HCT116 (cell line): ENCODE measurements around the gene FLCN. TPM values are rescaled to one million over a fixed set of nuclear protein-coding genes. Genes with fewer than 3 reads are reported as not detected.
"Not testable (repeated sequence)": the region's sequence is repeated elsewhere in the genome, so short reads cannot be mapped to it uniquely, and the experiment has no call there.

Experiments used
- ATAC-seq: fragments of 200-7000 bp; cut with Tn5 transposase; 2 replicates; pipeline ENCODE4 v1.9.1; 2020; ENCODE audit warnings: mild to moderate bottlenecking, moderate library complexity
- BruUV-seq: library from RNA; stranded (reverse); fragments of 400-500 nt; replicated peaks from 2 replicates; lab custom pipeline; 2021; lab: Mats Ljungman, UMichigan
- CTCF ChIA-PET: fragments of 300-600 bp; sonication (Branson Sonifier 250); formaldehyde crosslinking; loops from one replicate; lab custom pipeline; 2021; ENCODE audit warnings: antibody characterized with exemption; lab: Charles Lee
- POLR2A ChIA-PET: fragments of 300-600, 350-600 bp; sonication (Branson Sonifier 250); formaldehyde crosslinking; loops from one replicate; lab custom pipeline; 2021; ENCODE audit warnings: antibody characterized with exemption; lab: Charles Lee
- RAD21 ChIA-PET, 2 experiments: fragments of 300-600 bp; sonication (Branson Sonifier 250); formaldehyde crosslinking; loops; one replicate each; lab custom pipeline; 2023; ENCODE audit warnings: low total read pairs in 2 of 2; ENCODE audit not compliant: uncharacterized antibody in 2 of 2, unreplicated experiment in 2 of 2, low non-redundant PET in 1 of 2; lab: Charles Lee
- DNase-seq: peaks from one replicate; pipeline ENCODE4 v3.0.0-alpha.2; 2010; ENCODE audit warnings: low read depth, low spot score
- H2AFZ ChIP-seq: fragments of 200-600 bp; shearing (Covaris generic), sonication (generic); 2 replicates; pipeline ENCODE4 v1.6.1; 2017; ENCODE audit warnings: low read depth, mixed run types, mixed read lengths, antibody characterized with exemption, low read length; ENCODE audit not compliant: poor library complexity, severe bottlenecking
- H3K27ac ChIP-seq: 2 replicates; pipeline ENCODE4 v1.5.1; 2012; ENCODE audit warnings: low read depth, low read length
- H3K27me3 ChIP-seq: fragments of 200-600 bp; sonication (generic); 2 replicates; pipeline ENCODE4 v1.6.1; 2016; ENCODE audit warnings: mixed run types, low read length, mixed read lengths; ENCODE audit not compliant: insufficient read depth
- H3K36me3 ChIP-seq, 2 experiments: fragments of 200-500 bp in 1 of 2; fragments of 200-600 bp in 1 of 2; sonication (Bioruptor generic) in 1 of 2; sonication (generic) in 1 of 2; 2 replicates each; pipeline versions ENCODE4 v1.5.1 to v1.6.1; 2014 to 2016; ENCODE audit warnings: low read length in 2 of 2, inconsistent platforms in 1 of 2, mixed read lengths in 1 of 2, mixed run types in 1 of 2; ENCODE audit not compliant: insufficient read depth in 2 of 2, control insufficient read depth in 1 of 2
- H3K4me1 ChIP-seq, 2 experiments: fragments of 200-600 bp in 1 of 2; sonication (generic) in 1 of 2; 2 replicates each; pipeline versions ENCODE4 v1.5.1 to v1.6.1; 2012 to 2017; ENCODE audit warnings: low read length in 2 of 2, inconsistent platforms in 1 of 2, mild to moderate bottlenecking in 1 of 2, mixed read lengths in 1 of 2, mixed run types in 1 of 2, moderate library complexity in 1 of 2; ENCODE audit not compliant: insufficient read depth in 2 of 2, control insufficient read depth in 1 of 2
- H3K4me2 ChIP-seq: fragments of 200-600 bp; sonication (generic); 2 replicates; pipeline ENCODE4 v1.6.1; 2017; ENCODE audit warnings: mixed run types, low read length, mixed read lengths
- H3K4me3 ChIP-seq, 2 experiments: fragments of 200-600 bp in 1 of 2; sonication (generic) in 1 of 2; replicated peaks in 1 of 2; 2 replicates each; pipeline ENCODE4 v1.5.1; 2011 to 2016; ENCODE audit warnings: low read length in 2 of 2, control low read depth in 1 of 2, low read depth in 1 of 2, mild to moderate bottlenecking in 1 of 2, mixed read lengths in 1 of 2, mixed run types in 1 of 2
- H3K79me2 ChIP-seq: fragments of 200-600 bp; sonication (generic); 2 replicates; pipeline ENCODE4 v1.6.1; 2017; ENCODE audit warnings: mild to moderate bottlenecking, mixed run types, low read length, moderate library complexity, mixed read lengths; ENCODE audit not compliant: insufficient read depth
- H3K9ac ChIP-seq: fragments of 200-600 bp; sonication (generic); 2 replicates; pipeline ENCODE4 v1.6.1; 2016; ENCODE audit warnings: low read length, mixed read lengths
- H3K9me2 ChIP-seq: fragments of 200-600 bp; sonication (generic), shearing (Covaris generic); 2 replicates; pipeline ENCODE4 v1.6.1; 2017; ENCODE audit warnings: mixed run types, mild to moderate bottlenecking, moderate library complexity; ENCODE audit not compliant: insufficient read depth
- H3K9me3 ChIP-seq, 2 experiments: fragments of 200-500 bp in 1 of 2; fragments of 200-600 bp in 1 of 2; sonication (Bioruptor generic) in 1 of 2; sonication (generic) in 1 of 2; 2 replicates each; pipeline ENCODE4 v1.6.1; 2014 to 2017; ENCODE audit warnings: low read length in 2 of 2, mixed read lengths in 2 of 2, inconsistent platforms in 1 of 2, low read depth in 1 of 2, mild to moderate bottlenecking in 1 of 2, mixed run types in 1 of 2, moderate library complexity in 1 of 2; ENCODE audit not compliant: control insufficient read depth in 1 of 2, insufficient read depth in 1 of 2
- H4K20me1 ChIP-seq: fragments of 200-600 bp; sonication (generic), shearing (Covaris generic); 2 replicates; pipeline ENCODE4 v1.6.1; 2017; ENCODE audit warnings: mixed run types, mild to moderate bottlenecking, moderate library complexity; ENCODE audit not compliant: insufficient read depth
- CEBPB ChIP-seq: IDR thresholded peaks from 2 replicates; pipeline ENCODE4 v1.6.1; 2012; ENCODE audit warnings: low read depth
- REST ChIP-seq: IDR thresholded peaks from 2 replicates; pipeline ENCODE4 v1.6.1; 2012; ENCODE audit warnings: low read depth
- intact Hi-C: fragments of 100-400 bp; cut with micrococcal nuclease; formaldehyde crosslinking; loops from 2 replicates; pipeline ENCODE4 v1.10.0; 2022
- total RNA-seq: library from RNA; stranded (reverse); gene quantifications from one replicate; pipeline ENCODE4 v1.2.1, GENCODE V29; 2021; ENCODE audit not compliant: unreplicated experiment

FLCN gene
- total RNA-seq, 1 experiment from 2014 or later, result 23.7 TPM

DNA sequence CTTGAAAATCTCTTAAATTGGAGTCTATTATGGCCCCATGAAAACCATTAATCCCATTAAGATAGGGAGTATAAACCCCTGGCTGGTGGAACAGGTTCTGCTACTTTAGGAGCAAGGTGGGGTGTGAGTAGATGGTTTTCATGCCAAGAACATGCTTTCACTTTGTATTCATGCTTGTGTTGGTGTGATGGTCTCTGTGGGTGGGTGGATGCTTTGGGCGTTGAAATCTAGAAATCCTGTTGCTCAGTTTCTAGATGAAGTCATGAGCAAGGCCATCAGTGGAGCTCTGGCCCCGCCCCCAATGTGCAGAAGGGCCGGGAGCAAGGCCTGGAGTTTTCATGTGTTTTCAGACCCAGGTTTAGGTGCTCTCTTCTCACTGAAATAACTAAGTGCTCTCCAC lies 50.9 kb downstream of the FLCN start (continued):
- no peak for TF ChIP-seq REST
- TF ChIP-seq CEBPB, result no peak

DNA sequence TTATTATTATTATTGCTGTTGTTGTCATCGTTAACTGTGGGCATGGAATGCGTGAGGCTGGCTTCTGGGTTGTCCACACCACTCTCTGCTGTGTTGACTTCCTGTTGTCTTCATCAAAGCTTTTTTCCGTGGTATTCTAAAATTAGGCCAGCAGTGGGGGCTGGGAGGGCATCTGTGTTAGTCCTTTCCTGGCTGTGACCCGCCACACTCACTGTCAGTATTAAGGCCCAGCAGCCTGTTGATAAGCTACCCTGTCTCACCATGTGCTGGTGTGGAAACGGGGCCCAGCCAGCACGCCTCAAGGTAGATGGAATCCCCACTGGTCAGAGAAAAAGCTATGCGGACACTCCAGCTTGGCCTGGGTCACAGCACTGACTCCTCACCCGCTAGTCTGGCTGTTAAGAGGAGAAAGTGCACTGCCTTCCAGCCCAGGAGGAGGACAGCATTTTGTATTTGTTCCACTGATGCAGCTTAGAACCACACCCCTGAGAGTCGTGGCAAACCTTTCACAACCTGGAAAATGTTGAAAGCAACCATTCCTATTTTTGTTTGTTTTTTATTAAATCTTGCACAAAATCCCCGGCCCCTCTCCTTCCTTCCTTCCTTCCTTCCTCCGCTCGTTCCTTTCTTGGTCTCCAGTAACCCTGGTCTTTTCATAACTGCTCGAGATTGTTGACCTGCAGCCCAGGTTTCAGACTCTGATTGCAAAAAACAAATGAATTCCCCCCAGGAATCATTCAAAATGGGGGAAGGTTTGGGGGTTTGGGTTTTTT lies 51.8 kb downstream of the FLCN start:
- H4K20me1 ChIP-seq, H3K4me3 ChIP-seq, H3K9ac ChIP-seq, DNase-seq, CTCF ChIA-PET, H3K4me2 ChIP-seq, H3K79me2 ChIP-seq, H3K4me1 ChIP-seq, H2AFZ ChIP-seq, ATAC-seq, H3K9me3 ChIP-seq, H3K27me3 ChIP-seq, POLR2A ChIA-PET, H3K27ac ChIP-seq, H3K9me2 ChIP-seq, RAD21 ChIA-PET, intact Hi-C loops: not testable (repeated sequence)
- TSS peak; percentile 10 for BruUV-seq
- H3K36me3 ChIP-seq, result peaks cover 15 to 34% of the 10 kb centered on the region in 2 experiments
